GM19240 (cell line): ENCODE results near the gene HSD11B1.

ENCODE experiments used
- DNase-seq: peaks from one replicate; pipeline ENCODE4 v3.0.0; 2011; ENCODE audit warnings: low spot score; ENCODE audit not compliant: insufficient read length

HSD11B1 gene

DNA sequence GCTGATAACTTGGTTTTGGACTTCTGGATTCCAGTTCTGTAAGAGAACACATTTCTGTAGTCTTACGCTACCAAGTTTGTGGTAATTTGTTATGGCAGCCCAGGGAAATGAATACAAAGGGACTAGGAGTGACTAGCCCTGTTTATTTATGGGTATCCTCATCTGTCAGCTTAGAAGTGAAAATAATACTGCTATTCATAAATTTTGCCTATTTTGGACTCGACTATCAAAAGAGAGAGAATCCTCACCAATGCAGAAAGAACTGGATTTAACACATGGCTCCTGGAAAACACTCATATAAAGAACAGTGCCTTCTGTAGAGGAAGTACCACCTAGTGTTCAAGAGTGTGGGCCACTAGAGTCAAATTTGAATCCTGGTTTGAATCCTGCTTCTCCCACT, 22.6 kb downstream of the HSD11B1 start:
- no peak for DNase-seq

GRCh38 chr1:209727785-209728184, 23.1 kb downstream of the HSD11B1 start:
- no peak for DNase-seq

- DNase-seq: no peak
Measured at GRCh38 chr1:209728466-209728865, 23.8 kb downstream of the HSD11B1 start.

- no peak for DNase-seq
Measured at GRCh38 chr1:209729436-209729835, 24.8 kb downstream of the HSD11B1 start.

GRCh38 chr1:209732725-209733124, 28.1 kb downstream of the HSD11B1 start:
- DNase-seq: no peak

GRCh38 chr1:209733409-209734192, 29.0 kb downstream of the HSD11B1 start:
- DNase-seq: no peak

DNA sequence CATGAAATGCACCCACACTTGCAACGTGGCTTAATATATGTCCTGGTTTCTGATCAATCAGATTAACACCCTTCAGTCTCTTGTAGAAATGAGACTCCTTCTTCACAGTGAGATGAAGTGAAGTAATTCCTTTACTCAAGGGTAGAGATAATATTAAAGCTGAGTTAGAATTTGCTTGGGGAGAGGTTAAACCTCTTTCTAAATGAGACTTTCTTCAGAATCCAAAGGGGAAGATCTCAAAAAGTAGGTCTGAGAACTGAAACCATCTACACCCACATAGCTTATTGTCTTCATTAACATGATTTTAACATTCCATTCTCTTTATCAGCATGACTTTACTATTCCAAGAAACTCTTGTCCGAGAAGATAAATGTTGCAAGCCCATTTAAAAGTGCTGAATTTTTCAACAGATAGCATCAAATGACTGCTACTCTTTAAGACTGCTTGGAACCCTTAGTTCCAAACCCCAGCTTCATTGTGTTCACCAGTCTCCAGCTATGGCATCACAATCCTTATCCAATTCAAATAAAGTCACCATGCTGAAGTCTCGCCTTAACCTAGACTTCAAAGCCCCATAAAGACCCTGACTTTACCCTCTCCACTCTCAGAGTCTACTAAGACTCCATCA, 32.0 kb downstream of the HSD11B1 start:
- no peak for DNase-seq

GRCh38 chr1:209737118-209737505, 32.5 kb downstream of the HSD11B1 start:
- no peak for DNase-seq

- DNase-seq: no peak
Measured at GRCh38 chr1:209738270-209738669, 33.6 kb downstream of the HSD11B1 start.

DNA sequence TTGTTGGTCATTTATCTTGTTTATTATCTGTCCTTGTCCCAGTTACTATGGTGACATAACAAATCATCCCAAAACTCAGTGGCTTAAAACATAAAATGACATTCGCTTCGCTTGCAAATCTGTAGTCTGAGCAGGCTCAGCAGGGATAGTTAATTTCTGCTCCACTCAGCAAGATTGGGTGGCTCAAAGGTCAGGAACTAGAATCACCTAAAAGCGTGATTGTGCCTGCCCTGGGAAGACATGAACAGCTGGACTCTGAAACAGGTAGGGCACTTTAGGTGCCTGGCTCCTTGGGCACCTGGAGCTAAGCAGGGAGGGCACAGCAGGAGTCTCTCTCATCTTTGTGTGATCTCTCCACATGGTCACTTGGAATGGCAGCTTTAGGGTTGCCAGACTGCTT, 36.5 kb downstream of the HSD11B1 start:
- no peak for DNase-seq

DNA sequence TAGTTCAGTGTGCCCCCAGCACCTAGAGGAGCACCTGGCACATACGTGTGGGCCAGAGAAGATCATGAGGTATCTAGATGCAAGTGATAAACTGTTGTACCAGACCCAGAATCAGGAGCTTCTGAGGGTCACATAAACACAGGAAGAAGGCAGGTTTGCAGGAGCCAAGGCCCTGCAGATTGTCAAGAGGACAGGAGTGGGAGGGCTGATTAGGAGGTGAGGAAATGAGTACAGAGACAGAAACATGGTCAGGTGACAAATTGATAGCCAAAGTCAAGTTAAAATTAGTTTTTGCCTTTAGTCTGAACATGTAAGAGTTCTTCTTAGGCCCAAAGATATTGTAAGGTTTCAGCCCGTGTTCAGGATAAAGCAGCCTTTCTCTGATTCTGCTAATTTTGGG, 37.2 kb downstream of the HSD11B1 start:
- DNase-seq: no peak

GRCh38 chr1:209742409-209743144, 37.9 kb downstream of the HSD11B1 start:
- no peak for DNase-seq

DNA sequence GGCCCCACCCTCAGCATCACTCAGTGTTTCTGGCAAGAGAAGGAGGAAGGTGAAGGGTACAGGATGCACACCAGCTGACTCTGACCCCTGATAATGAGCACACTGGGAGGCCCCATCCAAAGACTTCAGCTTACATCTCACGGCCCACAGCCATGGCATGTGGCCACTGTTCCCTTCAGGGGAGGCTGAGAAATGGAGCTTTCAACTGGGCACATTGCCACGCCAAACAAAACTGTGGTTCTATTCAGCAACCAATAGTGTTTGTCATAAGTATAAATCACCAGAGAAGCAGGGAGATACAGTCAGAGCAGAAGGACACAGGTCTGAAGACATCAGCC, 38.5 kb downstream of the HSD11B1 start:
- DNase-seq: no peak

GRCh38 chr1:209746451-209747165, 42.0 kb downstream of the HSD11B1 start:
- no peak for DNase-seq

GRCh38 chr1:209747580-209748262, 43.1 kb downstream of the HSD11B1 start:
- peak; percentile 63 for DNase-seq

DNA sequence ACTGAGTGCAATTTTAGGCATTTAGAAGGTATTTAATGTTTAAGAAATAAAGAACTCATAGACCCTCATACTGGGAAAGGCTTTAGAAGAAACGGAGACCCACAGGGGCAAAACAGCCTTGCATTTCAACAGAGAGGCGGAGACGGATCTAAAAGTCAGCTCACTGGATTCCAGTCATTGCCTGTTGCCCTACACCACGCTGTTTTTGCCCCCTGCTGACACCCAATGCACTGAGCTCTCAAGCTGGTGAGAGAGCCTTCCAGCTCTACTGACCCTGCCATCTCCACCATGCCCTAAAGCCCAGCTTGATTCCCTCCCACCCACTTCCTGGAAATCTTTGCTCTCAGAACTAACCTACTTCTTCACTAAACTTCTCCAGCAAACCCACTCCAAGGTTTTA, 44.0 kb downstream of the HSD11B1 start:
- no peak for DNase-seq

GRCh38 chr1:209749205-209749604, 44.6 kb downstream of the HSD11B1 start:
- no peak for DNase-seq

GRCh38 chr1:209749670-209750323, 45.2 kb downstream of the HSD11B1 start:
- DNase-seq: no peak

- peak; percentile 20 for DNase-seq
Measured at GRCh38 chr1:209751627-209752231, 47.1 kb downstream of the HSD11B1 start.

DNA sequence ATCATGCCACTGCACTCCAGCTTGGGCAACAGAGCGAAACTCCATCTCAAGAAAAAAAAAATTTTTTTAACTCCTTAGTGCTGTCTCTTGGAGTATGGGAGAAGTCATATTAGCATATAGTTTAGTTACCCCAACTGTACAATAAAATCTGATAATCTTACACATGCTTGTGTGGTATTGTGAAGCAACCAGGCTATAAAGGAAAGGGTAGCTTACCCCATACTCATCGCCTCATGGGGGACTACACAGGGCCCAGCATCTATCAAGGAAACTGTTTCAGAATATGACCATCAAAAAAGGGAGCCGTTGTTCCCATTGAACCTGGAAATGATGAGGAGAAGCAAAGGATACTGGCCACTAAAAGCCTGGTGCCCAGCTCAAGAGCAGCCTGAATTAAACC, 48.2 kb downstream of the HSD11B1 start:
- DNase-seq: no peak
